H1 (cell line): ENCODE results near the gene BUD23. TPM values are rescaled to one million over a fixed set of nuclear protein-coding genes. Genes with fewer than 3 reads are reported as not detected.
A peak's percentile ranks its signal among the peaks of the same experiment; 100 is the strongest.

Source experiments
- BRCA1 ChIP-seq: IDR thresholded peaks from 2 replicates; pipeline ENCODE4 v1.6.1; 2012; ENCODE audit warnings: low read depth, low read length, improper control_type of control experiment
- CHD2 ChIP-seq: IDR thresholded peaks from 2 replicates; pipeline ENCODE4 v1.6.1; 2012; ENCODE audit warnings: low read length, improper control_type of control experiment
- CREB1 ChIP-seq: IDR thresholded peaks from 2 replicates; pipeline ENCODE4 v1.6.1; 2012; ENCODE audit warnings: inconsistent platforms
- EP300 ChIP-seq, 2 experiments: IDR thresholded peaks; 1 replicate in 1 of 2; 2 replicates in 1 of 2; pipeline ENCODE4 v1.6.1; 2011 to 2012; ENCODE audit warnings: low read depth in 2 of 2, low read length in 2 of 2, mild to moderate bottlenecking in 2 of 2, borderline replicate concordance in 1 of 2, inconsistent platforms in 1 of 2, moderate library complexity in 1 of 2
- GABPA ChIP-seq: IDR thresholded peaks from 2 replicates; pipeline ENCODE4 v1.6.1; 2011; ENCODE audit warnings: mild to moderate bottlenecking, low read length, moderate library complexity, borderline replicate concordance; ENCODE audit not compliant: insufficient read depth
- GTF2F1 ChIP-seq: IDR thresholded peaks from 2 replicates; pipeline ENCODE4 v1.6.1; 2012; ENCODE audit warnings: low read depth, low read length, improper control_type of control experiment, borderline replicate concordance
- HDAC2 ChIP-seq, 2 experiments: fragments of 300-600 bp in 1 of 2; sonication (generic) in 1 of 2; IDR thresholded peaks; 2 replicates each; pipeline ENCODE4 v1.6.1; 2011 to 2012; ENCODE audit warnings: low read depth in 2 of 2, low read length in 2 of 2, mild to moderate bottlenecking in 2 of 2, moderate library complexity in 2 of 2, borderline replicate concordance in 1 of 2, inconsistent platforms in 1 of 2
- HDAC6 ChIP-seq: IDR thresholded peaks from one replicate; pipeline ENCODE4 v1.7.1; 2012; ENCODE audit warnings: low read depth, mild to moderate bottlenecking, inconsistent platforms, low read length, moderate library complexity
- MAFK ChIP-seq: IDR thresholded peaks from 2 replicates; pipeline ENCODE4 v1.6.1; 2012; ENCODE audit warnings: low read depth, mild to moderate bottlenecking, improper control_type of control experiment, low read length
- POU5F1 ChIP-seq: IDR thresholded peaks from 2 replicates; pipeline ENCODE4 v1.6.1; 2011; ENCODE audit warnings: low read depth, mild to moderate bottlenecking, low read length, moderate library complexity
- RAD21 ChIP-seq, 2 experiments: IDR thresholded peaks in 1 of 2; conservative IDR thresholded peaks in 1 of 2; 2 replicates each; pipeline ENCODE4 v1.6.1; 2011; ENCODE audit warnings: low read depth in 2 of 2, low read length in 2 of 2, improper control_type of control experiment in 1 of 2, inconsistent platforms in 1 of 2, mild to moderate bottlenecking in 1 of 2, moderate library complexity in 1 of 2
- RBBP5 ChIP-seq: IDR thresholded peaks from 2 replicates; pipeline ENCODE4 v1.7.1; 2012; ENCODE audit warnings: low read depth, mild to moderate bottlenecking, inconsistent platforms, low read length, moderate library complexity, borderline replicate concordance
- RXRA ChIP-seq: IDR thresholded peaks from 2 replicates; pipeline ENCODE4 v1.6.1; 2011; ENCODE audit warnings: low read depth, mild to moderate bottlenecking, low read length, moderate library complexity; ENCODE audit not compliant: insufficient read depth
- SIRT6 ChIP-seq: IDR thresholded peaks from one replicate; pipeline ENCODE4 v1.7.1; 2012; ENCODE audit warnings: low read length, inconsistent platforms
- USF2 ChIP-seq: IDR thresholded peaks from 2 replicates; pipeline ENCODE4 v1.6.1; 2011; ENCODE audit warnings: low read length, improper control_type of control experiment
- YY1 ChIP-seq: IDR thresholded peaks from 2 replicates; pipeline ENCODE4 v1.6.1; 2011; ENCODE audit warnings: low read depth, mild to moderate bottlenecking, low read length
- ZNF274 ChIP-seq: IDR thresholded peaks from 2 replicates; pipeline ENCODE4 v1.7.0; 2012; ENCODE audit warnings: low read length, borderline replicate concordance; ENCODE audit errors: extremely low read depth
- polyA plus RNA-seq, 7 experiments: library from polyadenylated mRNA; depleted of rRNA in 3 of 7; stranded (reverse) in 5 of 7; unstranded in 2 of 7; fragments of >200 nt in 5 of 7; fragments of 200-250 nt in 2 of 7; gene quantifications; 1 replicate in 5 of 7; 2 replicates in 1 of 7; 4 replicates in 1 of 7; pipeline versions ENCODE4 v1.2.1 to v1.2.3, GENCODE V29; 2011 to 2013; ENCODE audit warnings: missing spikeins in 2 of 7, mixed read lengths in 2 of 7
- total RNA-seq: library from RNA; stranded (reverse); fragmentation: NEBNext Ultra II Directional; extraction: Animal tissue kit (Norgen Biotek cat#: 25700); gene quantifications from 2 replicates; pipeline ENCODE4 v1.2.1, GENCODE V29; 2021
- TF ChIP-seq, protein P1 (sequence below): IDR thresholded peaks from 2 replicates; pipeline ENCODE4 v1.6.1; 2012; ENCODE audit warnings: inconsistent platforms
- TF ChIP-seq, protein P2 (sequence below): IDR thresholded peaks from 2 replicates; pipeline ENCODE4 v1.6.1; 2011; ENCODE audit warnings: low read depth, mild to moderate bottlenecking, low read length; ENCODE audit not compliant: insufficient read depth

Gene BUD23
- total and polyA plus RNA-seq, 2 of the 8 experiments (the other 6 are each of a cell fraction or from before 2014, with no cell fraction given): 72.3 to 78.4 TPM

DNA sequence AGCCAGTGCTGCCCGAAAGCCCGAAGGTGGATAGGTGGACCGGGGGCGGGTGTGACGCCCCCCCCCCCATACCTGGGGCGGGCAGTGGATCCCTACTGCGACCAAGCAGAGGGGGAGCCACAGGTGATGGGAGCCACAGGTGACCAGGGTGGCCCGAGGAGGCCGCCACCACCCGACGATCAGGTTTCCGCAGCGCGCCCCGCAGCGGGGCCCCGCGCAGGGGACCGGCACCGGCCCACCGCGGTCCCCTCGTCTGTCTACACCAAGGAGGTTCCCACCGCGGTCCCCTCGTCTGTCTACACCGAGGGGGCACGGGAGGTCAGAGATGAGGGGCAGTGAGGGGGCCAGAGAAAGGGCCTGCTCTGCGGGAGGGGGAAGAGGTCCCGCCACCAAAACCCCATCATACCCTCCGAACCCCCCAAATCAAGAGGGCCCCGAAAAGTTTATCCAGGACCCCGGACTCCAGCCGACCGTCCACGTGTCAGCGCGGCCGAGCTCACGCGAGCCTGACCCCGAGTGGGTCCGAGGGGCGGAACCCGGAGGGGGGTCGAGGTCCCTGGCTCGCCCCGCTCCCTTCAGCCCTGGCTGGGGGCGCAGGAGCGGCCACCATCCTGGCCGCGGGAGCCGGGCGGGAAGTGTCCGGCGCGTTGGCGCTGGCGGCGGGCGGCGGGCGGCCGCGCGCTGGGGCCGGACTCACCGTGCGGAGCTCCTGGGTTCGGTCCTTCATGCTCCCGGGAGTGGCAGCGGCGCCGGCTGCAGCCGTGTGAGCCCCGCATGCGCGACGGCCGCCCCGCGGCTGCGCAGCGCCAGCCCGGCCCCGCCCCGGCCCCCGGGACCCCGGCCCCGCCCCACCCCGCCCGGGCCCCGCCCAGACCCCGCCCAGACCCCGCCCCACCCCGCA is 35.8 kb downstream of the BUD23 start, which contains the start of gene STX1A (continued):
- TF ChIP-seq GABPA (no peak), RAD21 (IDR thresholded peaks at IDR 0.05 in 1 of 2, conservative IDR thresholded peaks at IDR 0.05 in 1 of 2; ENCODE audit: low read depth in 2 of 2, low read length in 2 of 2) (0 out of 4 replicates have a peak, but pooled peaks of 1 of the 2 experiments have one; percentile 2), EP300 (IDR thresholded peaks at IDR 0.05; ENCODE audit: borderline replicate concordance in 1 of 2, low read depth in 2 of 2, low read length in 2 of 2) (no peak), USF2 (no peak), MAFK (no peak), CHD2 (no peak), ZNF274 (no peak), RBBP5 (no peak), POU5F1 (no peak), BRCA1 (no peak), RXRA (no peak), YY1 (no peak), GTF2F1 (no peak), SIRT6 (no peak), HDAC6 (no peak), CREB1 (no peak), HDAC2 (IDR thresholded peaks at IDR 0.05; ENCODE audit: borderline replicate concordance in 1 of 2, low read depth in 2 of 2, low read length in 2 of 2) (no peak)
- TF ChIP-seq, protein P1, sequence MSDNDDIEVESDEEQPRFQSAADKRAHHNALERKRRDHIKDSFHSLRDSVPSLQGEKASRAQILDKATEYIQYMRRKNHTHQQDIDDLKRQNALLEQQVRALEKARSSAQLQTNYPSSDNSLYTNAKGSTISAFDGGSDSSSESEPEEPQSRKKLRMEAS: no peak; the same call in 1 of the 2 replicates
- TF ChIP-seq, protein P2, sequence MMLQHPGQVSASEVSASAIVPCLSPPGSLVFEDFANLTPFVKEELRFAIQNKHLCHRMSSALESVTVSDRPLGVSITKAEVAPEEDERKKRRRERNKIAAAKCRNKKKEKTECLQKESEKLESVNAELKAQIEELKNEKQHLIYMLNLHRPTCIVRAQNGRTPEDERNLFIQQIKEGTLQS: no peak
